ENCODE measurements around the gene ATF2. TPM values are rescaled to one million over a fixed set of nuclear protein-coding genes. Genes with fewer than 3 reads are reported as not detected.

The ATF2 gene
- total RNA-seq, 1 donor from 2014 or later: 27.4 TPM

- intact Hi-C loops (cut with DNase I): loop anchor here (1.0 to 10.0 kb wide), 2 partner anchors 13 to 164 kb away; partner anchors contain the start of genes ATP5MC3 and CHN1
- DNase-seq (ENCODE audit: low spot score): no peak
Observed at GRCh38 chr2:175168564-175168945, 552 bp upstream of the ATF2 start.

GRCh38 chr2:175167076-175167791 is 769 bp downstream of the ATF2 start:
- intact Hi-C loops (cut with DNase I): loop anchor here (10.0 kb wide), 1 partner anchor 162 kb away; the partner anchor contains the start of gene CHN1

GRCh38 chr2:175166216-175166824 is 1.7 kb downstream of the ATF2 start:
- intact Hi-C loops (cut with DNase I): loop anchor here (10.0 kb wide), 1 partner anchor 162 kb away; the partner anchor contains the start of gene CHN1
- no peak for DNase-seq (ENCODE audit: low spot score)

More at GRCh38 chr2:175167076-175167791, 769 bp downstream of the ATF2 start:
- no peak for DNase-seq (ENCODE audit: low spot score)

GRCh38 chr2:175164235-175164634 is 3.8 kb downstream of the ATF2 start:
- DNase-seq (ENCODE audit: low spot score): no peak
- intact Hi-C loops (cut with DNase I): loop anchor here (10.0 kb wide), 1 partner anchor 159 kb away; the partner anchor contains the start of gene CHN1

- intact Hi-C loops (cut with DNase I): loop anchor here (1.0 kb wide), 1 partner anchor 19 kb away; no protein-coding TSS in a partner anchor
- no peak for DNase-seq (ENCODE audit: low spot score)
Observed at GRCh38 chr2:175158894-175159293, 9.1 kb downstream of the ATF2 start.

GRCh38 chr2:175156534-175156933 is 11.5 kb downstream of the ATF2 start:
- no peak for DNase-seq (ENCODE audit: low spot score)
- intact Hi-C loops (cut with DNase I): no loop called here

- intact Hi-C loops (cut with DNase I): no loop called here
Observed at GRCh38 chr2:175154661-175155082, 13.3 kb downstream of the ATF2 start.

GRCh38 chr2:175152242-175152641 is 15.8 kb downstream of the ATF2 start:
- intact Hi-C loops (cut with DNase I): no loop called here
- no peak for DNase-seq (ENCODE audit: low spot score)

More at GRCh38 chr2:175154661-175155082, 13.3 kb downstream of the ATF2 start:
- no peak for DNase-seq (ENCODE audit: low spot score)

- intact Hi-C loops (cut with DNase I): no loop called here
Observed at GRCh38 chr2:175151791-175152190, 16.2 kb downstream of the ATF2 start.

GRCh38 chr2:175147186-175147585 is 20.8 kb downstream of the ATF2 start:
- no peak for DNase-seq (ENCODE audit: low spot score)
- intact Hi-C loops (cut with DNase I): no loop called here

More at GRCh38 chr2:175151791-175152190, 16.2 kb downstream of the ATF2 start:
- no peak for DNase-seq (ENCODE audit: low spot score)

- no peak for DNase-seq (ENCODE audit: low spot score)
- intact Hi-C loops (cut with DNase I): no loop called here
Observed at GRCh38 chr2:175143678-175144077, 24.3 kb downstream of the ATF2 start.

- intact Hi-C loops (cut with DNase I): no loop called here
Observed at GRCh38 chr2:175143191-175143590, 24.8 kb downstream of the ATF2 start.

GRCh38 chr2:175140332-175140731 is 27.7 kb downstream of the ATF2 start:
- intact Hi-C loops (cut with DNase I): loop anchor here (1.0 kb wide), 1 partner anchor 18 kb away; no protein-coding TSS in a partner anchor
- DNase-seq (ENCODE audit: low spot score): no peak

More at GRCh38 chr2:175143191-175143590, 24.8 kb downstream of the ATF2 start:
- DNase-seq (ENCODE audit: low spot score): no peak

GRCh38 chr2:175137793-175138192 is 30.2 kb downstream of the ATF2 start:
- intact Hi-C loops (cut with DNase I): no loop called here
- DNase-seq (ENCODE audit: low spot score): no peak

GRCh38 chr2:175136334-175137215 is 31.4 kb downstream of the ATF2 start:
- no peak for DNase-seq (ENCODE audit: low spot score)

GRCh38 chr2:175135862-175136261 is 32.1 kb downstream of the ATF2 start:
- intact Hi-C loops (cut with DNase I): no loop called here
- DNase-seq (ENCODE audit: low spot score): no peak

More at GRCh38 chr2:175136334-175137215, 31.4 kb downstream of the ATF2 start:
- intact Hi-C loops (cut with DNase I): no loop called here

- intact Hi-C loops (cut with DNase I): no loop called here
- no peak for DNase-seq (ENCODE audit: low spot score)
Observed at GRCh38 chr2:175135177-175135576, 32.8 kb downstream of the ATF2 start.

GRCh38 chr2:175131252-175131651 is 36.8 kb downstream of the ATF2 start:
- intact Hi-C loops (cut with DNase I): no loop called here
- DNase-seq (ENCODE audit: low spot score): no peak

- DNase-seq (ENCODE audit: low spot score): no peak
- intact Hi-C loops (cut with DNase I): no loop called here
Observed at GRCh38 chr2:175126661-175127060, 41.3 kb downstream of the ATF2 start.

GRCh38 chr2:175123254-175123653 is 44.7 kb downstream of the ATF2 start:
- DNase-seq (ENCODE audit: low spot score): no peak
- intact Hi-C loops (cut with DNase I): no loop called here
